Stomach (tissue), 9 donors: ENCODE measurements around the gene TMEM158. TPM values are rescaled to one million over a fixed set of nuclear protein-coding genes. Genes with fewer than 3 reads are reported as not detected.

Experiments
- DNase-seq, 2 donors: peaks; one replicate each; pipeline versions ENCODE4 v3.0.0 to v3.0.0-alpha.2; 2013 to 2019
- H3K27ac ChIP-seq, 5 donors: fragments of 200-600 bp in 4 of 5; sonication (generic) in 4 of 5; one replicate each; pipeline ENCODE4 v1.5.1; 2013 to 2019; ENCODE audit warnings: mild to moderate bottlenecking in 1 of 5, moderate library complexity in 1 of 5
- H3K27me3 ChIP-seq, 3 donors: fragments of 200-600 bp; sonication (generic); one replicate each; pipeline ENCODE4 v1.5.1; 2017 to 2019; ENCODE audit warnings: mixed run types in 1 of 3
- H3K36me3 ChIP-seq, 4 donors: fragments of 200-600 bp; sonication (generic); 1 replicate in 3 of 4; 2 replicates in 1 of 4; pipeline ENCODE4 v1.5.1; 2016 to 2019
- H3K4me1 ChIP-seq, 4 donors: fragments of 200-600 bp; sonication (generic); one replicate each; pipeline ENCODE4 v1.5.1; 2016 to 2019
- H3K4me3 ChIP-seq, 4 donors: fragments of 200-600 bp; sonication (generic) in 3 of 4; one replicate each; pipeline ENCODE4 v1.5.1; 2016 to 2019; ENCODE audit warnings: mild to moderate bottlenecking in 1 of 4
- H3K9me3 ChIP-seq, 4 donors: fragments of 200-600 bp; sonication (generic); one replicate each; pipeline ENCODE4 v1.5.1; 2016 to 2019
- CTCF ChIP-seq, 7 experiments: fragments of 450-650 bp in 4 of 7; fragments of 200-600 bp in 3 of 7; sonication (generic) in 3 of 7; IDR thresholded peaks; one replicate each; pipeline ENCODE4 v1.5.1; 2016 to 2019; ENCODE audit warnings: antibody characterized with exemption in 7 of 7, control low read depth in 2 of 7, mild to moderate bottlenecking in 1 of 7
- EP300 ChIP-seq: sonication (generic); formaldehyde crosslinking; IDR thresholded peaks from one replicate; pipeline ENCODE4 v1.6.1; 2017; ENCODE audit warnings: antibody characterized with exemption
- POLR2A ChIP-seq, 4 donors: fragments of 450-650 bp; IDR thresholded peaks; one replicate each; pipeline ENCODE4 v1.6.1; 2016; ENCODE audit warnings: antibody characterized with exemption in 4 of 4, control low read depth in 2 of 4, mild to moderate bottlenecking in 1 of 4, moderate library complexity in 1 of 4
- POLR2AphosphoS5 ChIP-seq, 3 donors: sonication (generic); formaldehyde crosslinking; IDR thresholded peaks; one replicate each; pipeline ENCODE4 v1.6.1; 2016; ENCODE audit warnings: antibody characterized with exemption in 3 of 3
- WGBS, 5 donors: extraction: QIAGEN DNeasy Blood & Tissue Kit in 3 of 5; methylation state at CpG; one replicate each; pipeline versions ENCODE4 v1.1.5 to v1.1.7; 2013 to 2018; 5-methylcytosine and 5-hydroxymethylcytosine counted together
- intact Hi-C: fragments of 100-400 bp; cut with DNase I; formaldehyde crosslinking; loops from one replicate; pipeline ENCODE4 v1.15.1; 2023; ENCODE audit warnings: low total_unique reads
- polyA plus RNA-seq, 3 donors: library from polyadenylated mRNA; stranded (reverse); fragments of 200-250 nt; gene quantifications; one replicate each; pipeline ENCODE4 v1.2.3, GENCODE V29; 2013
- small RNA-seq, 4 donors: library from RNA; depleted of rRNA; stranded (forward); fragments of <200 nt; gene quantifications; one replicate each; pipeline ENCODE3, GENCODE V24; 2016
- total RNA-seq, 5 donors: library from RNA; depleted of rRNA; stranded (reverse); fragments of >200 nt; gene quantifications; one replicate each; pipeline versions ENCODE4 v1.1.0 to v1.2.3, GENCODE V29; 2014 to 2016
- donor health status: healthy with polysubstance abuse.
- donor health status: Bipolar disorder and iron deficiency.
- donor health status: healthy.

TMEM158 gene
- total and polyA plus RNA-seq, 8 donors, result 0.46 to 5.5 (median 2.0) TPM; not detected in 2

GRCh38 chr3:45176912-45177311, 49.2 kb downstream of the TMEM158 start:
- 22 to 53% (median 49%) methylated on average over 4 of the region's 4 CpGs for WGBS, 5 donors
- H3K27me3 ChIP-seq, result no peaks in the 10 kb centered on the region
- peaks cover 4 to 38% (median 30%) of the 10 kb centered on the region in 4 donors for H3K4me1 ChIP-seq
- H3K27ac ChIP-seq, result no peak overlapping the region
- TF ChIP-seq POLR2AphosphoS5 (IDR thresholded peaks at IDR 0.05), result no peak
- TF ChIP-seq POLR2A (IDR thresholded peaks at IDR 0.05), result no peak
- no peak for TF ChIP-seq CTCF (IDR thresholded peaks at IDR 0.05)
- TF ChIP-seq EP300, result no peak
- intact Hi-C loops, result no loop called here
- no peak overlapping the region for H3K4me3 ChIP-seq
- DNase-seq, result no peak
- no peaks in the 10 kb centered on the region for H3K36me3 ChIP-seq
- H3K9me3 ChIP-seq, result no peaks in the 10 kb centered on the region

Small RNA genes within 50 kb of the gene (small RNA-seq; reads per million reads assigned to genes)
- gene RF00012, result 0 reads per million in 4 donors

Other genes starting within 250 kb of the TMEM158 start
- gene CLEC3B, start 200.0 kb downstream of the TMEM158 start, total RNA-seq, result 100 to 1,000 TPM in 1 of 5 donors, 10 to 100 TPM in 2, not detected in 2; 25.4 to 199 (median 73.6) TPM
- 10 to 100 TPM; 16.7 to 29.7 (median 24.0) TPM for gene CLEC3B, start 200.0 kb downstream of the TMEM158 start, polyA plus RNA-seq
- gene CDCP1, start 79.9 kb downstream of the TMEM158 start, total RNA-seq, result 10 to 100 TPM in 2 of 5 donors, 1 to 10 TPM in 3; 4.1 to 24.5 (median 8.4) TPM
- 1 to 10 TPM; 4.1 to 9.9 (median 7.8) TPM for gene CDCP1, start 79.9 kb downstream of the TMEM158 start, polyA plus RNA-seq
- gene LARS2, start 162.3 kb upstream of the TMEM158 start, total RNA-seq, result 10 to 100 TPM in 3 of 5 donors, 1 to 10 TPM in 2; 4.3 to 24.8 (median 15.8) TPM
- gene LARS2, start 162.3 kb upstream of the TMEM158 start, polyA plus RNA-seq, result 1 to 10 TPM; 3.1 to 4.6 (median 3.1) TPM